Activated CD8-positive, alpha-beta memory T cell treated with anti-CD3 and anti-CD28 coated beads, Interleukin-2, amount 50 U/mL, for 4 hours (primary cell): ENCODE results near the gene ARHGAP11A.
A peak's percentile ranks its signal among the peaks of the same experiment; 100 is the strongest.
"Not testable (repeated sequence)": the region's sequence is repeated elsewhere in the genome, so short reads cannot be mapped to it uniquely, and the experiment has no call there.

Source experiments
- DNase-seq: peaks from one replicate; pipeline ENCODE4 v3.0.0-alpha.2; 2020

ARHGAP11A gene, protein sequence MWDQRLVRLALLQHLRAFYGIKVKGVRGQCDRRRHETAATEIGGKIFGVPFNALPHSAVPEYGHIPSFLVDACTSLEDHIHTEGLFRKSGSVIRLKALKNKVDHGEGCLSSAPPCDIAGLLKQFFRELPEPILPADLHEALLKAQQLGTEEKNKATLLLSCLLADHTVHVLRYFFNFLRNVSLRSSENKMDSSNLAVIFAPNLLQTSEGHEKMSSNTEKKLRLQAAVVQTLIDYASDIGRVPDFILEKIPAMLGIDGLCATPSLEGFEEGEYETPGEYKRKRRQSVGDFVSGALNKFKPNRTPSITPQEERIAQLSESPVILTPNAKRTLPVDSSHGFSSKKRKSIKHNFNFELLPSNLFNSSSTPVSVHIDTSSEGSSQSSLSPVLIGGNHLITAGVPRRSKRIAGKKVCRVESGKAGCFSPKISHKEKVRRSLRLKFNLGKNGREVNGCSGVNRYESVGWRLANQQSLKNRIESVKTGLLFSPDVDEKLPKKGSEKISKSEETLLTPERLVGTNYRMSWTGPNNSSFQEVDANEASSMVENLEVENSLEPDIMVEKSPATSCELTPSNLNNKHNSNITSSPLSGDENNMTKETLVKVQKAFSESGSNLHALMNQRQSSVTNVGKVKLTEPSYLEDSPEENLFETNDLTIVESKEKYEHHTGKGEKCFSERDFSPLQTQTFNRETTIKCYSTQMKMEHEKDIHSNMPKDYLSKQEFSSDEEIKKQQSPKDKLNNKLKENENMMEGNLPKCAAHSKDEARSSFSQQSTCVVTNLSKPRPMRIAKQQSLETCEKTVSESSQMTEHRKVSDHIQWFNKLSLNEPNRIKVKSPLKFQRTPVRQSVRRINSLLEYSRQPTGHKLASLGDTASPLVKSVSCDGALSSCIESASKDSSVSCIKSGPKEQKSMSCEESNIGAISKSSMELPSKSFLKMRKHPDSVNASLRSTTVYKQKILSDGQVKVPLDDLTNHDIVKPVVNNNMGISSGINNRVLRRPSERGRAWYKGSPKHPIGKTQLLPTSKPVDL

DNA sequence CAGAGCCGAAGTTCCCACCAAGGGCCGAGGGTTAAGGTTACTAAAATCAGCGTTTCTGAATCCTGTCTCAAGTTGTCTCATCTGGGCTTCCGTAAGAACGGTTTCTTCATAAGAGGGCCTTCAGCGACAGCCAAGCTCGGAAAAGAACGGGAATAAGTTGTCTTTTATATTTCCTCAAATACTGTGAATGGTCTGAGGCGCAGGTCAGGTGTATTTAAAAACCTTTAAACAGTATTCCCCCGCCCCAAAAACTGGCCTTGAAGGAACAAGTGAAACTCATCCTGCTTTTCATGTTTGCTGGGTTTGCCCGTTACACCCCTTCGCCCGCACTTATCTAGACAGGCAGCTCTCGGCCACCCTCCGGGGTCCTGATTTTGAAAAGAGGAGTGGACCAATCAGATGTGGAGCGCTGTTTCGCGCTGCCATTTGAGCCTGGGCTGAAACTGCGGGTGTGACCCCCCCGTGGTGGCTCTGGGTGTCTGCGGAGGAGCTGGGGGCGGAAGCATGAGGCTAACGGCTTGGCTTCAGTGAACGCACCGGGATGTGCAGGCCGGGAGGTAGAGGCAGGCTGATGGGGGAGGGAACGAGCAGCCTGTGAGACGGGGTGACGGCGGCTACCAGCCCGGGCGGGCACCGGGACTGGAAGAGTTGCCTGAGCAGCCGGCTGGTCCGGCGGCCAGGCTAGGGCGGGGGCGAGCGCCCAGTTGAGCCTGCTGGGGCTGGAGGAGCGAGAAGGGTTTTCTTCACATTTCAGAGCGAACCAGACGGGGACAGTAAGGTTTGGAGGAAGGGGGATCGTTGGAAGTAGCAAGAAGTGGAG is at the start of gene ARHGAP11A:
ARHGAP11A (plus strand) TSS at position 454 of the 820 bp plus-strand sequence. CDS start 708 bp downstream, outside the sequence.
- peak; percentile 78 for DNase-seq

- not testable (repeated sequence) for DNase-seq
These were observed 46.3 kb upstream of the ARHGAP11A start for GRCh38 chr15:32568988-32569387.

- DNase-seq, result not testable (repeated sequence)
These were observed 36.8 kb upstream of the ARHGAP11A start for GRCh38 chr15:32578482-32578881.

DNA sequence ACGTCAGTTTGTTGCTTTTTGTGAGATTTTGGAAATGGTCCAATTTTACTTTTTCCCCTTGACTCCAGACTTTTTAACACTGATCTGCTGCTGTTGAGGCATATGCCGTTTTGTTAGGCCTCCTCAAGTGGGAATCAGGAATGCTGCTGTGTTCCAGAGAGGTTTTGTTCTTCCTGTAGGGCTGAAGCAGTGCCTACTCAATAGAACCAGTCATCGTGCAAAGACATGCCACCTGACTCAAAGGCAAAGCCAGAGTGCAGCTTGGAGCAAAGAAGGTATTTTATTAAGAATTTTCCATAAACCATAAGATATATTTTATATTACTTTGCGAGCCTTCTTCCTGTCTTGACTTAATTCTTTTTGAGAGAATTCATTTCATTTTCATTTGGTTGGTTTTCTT is 29.5 kb upstream of the ARHGAP11A start:
- not testable (repeated sequence) for DNase-seq

- DNase-seq, result not testable (repeated sequence)
These were observed 22.2 kb upstream of the ARHGAP11A start, which contains the start of gene GOLGA8N for GRCh38 chr15:32593151-32593550. GOLGA8N (plus strand) TSS chr15:32593456.

DNA sequence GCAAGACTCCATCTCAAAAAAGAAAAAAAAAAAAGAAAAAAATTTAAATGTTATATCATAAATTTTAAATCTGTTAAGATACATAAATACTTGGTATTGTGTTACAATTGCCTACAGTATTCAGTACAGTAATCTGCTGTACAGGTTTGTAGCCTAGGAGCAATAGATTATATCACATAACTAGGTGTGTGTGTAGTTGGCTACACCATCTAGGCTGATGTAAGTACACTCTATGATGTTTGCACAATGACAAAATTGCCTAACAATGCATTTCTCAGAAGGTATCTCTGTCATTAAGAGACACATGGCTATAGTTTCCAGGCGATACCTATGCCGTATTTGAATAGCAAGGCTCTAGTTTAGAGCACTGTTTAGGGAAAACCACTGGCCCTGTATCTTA is 5.8 kb upstream of the ARHGAP11A start:
- not testable (repeated sequence) for DNase-seq

DNA sequence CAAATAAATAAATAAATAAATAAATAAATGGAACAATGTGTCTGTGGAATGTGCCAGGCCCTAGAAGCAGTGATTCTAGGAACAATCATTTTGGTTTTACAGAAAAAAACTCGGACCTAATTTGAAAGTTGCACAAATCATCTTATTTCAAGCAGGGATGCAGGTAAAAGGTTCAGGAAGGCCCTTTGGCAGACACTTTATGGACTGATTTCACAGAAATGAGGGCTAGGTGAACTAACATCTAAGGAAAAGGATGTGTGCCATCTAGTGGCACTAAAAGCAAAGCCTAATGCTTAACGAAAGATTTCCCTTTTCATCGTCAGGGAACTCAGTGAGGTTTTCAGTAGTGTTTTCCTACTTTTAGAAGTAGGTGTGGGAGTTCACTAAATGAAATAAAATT is 4.6 kb upstream of the ARHGAP11A start:
- not testable (repeated sequence) for DNase-seq

DNA sequence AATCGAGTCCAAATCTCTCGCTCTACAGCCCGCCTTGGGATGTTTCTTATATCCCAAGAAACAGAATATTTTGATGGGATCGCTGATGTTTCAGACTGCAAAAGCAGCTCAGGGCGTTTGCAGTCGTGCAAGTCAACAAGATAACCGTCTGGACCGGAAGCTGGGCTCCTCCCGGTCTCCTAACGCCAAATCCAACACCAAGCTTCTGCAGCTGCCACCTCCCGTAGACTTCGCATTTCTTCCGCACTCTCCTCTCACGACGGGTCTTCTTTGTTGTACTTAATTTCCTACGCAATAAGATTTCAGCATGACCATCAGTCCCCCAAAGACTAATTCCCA is 623 bp upstream of the ARHGAP11A start:
- DNase-seq, result not testable (repeated sequence)

DNA sequence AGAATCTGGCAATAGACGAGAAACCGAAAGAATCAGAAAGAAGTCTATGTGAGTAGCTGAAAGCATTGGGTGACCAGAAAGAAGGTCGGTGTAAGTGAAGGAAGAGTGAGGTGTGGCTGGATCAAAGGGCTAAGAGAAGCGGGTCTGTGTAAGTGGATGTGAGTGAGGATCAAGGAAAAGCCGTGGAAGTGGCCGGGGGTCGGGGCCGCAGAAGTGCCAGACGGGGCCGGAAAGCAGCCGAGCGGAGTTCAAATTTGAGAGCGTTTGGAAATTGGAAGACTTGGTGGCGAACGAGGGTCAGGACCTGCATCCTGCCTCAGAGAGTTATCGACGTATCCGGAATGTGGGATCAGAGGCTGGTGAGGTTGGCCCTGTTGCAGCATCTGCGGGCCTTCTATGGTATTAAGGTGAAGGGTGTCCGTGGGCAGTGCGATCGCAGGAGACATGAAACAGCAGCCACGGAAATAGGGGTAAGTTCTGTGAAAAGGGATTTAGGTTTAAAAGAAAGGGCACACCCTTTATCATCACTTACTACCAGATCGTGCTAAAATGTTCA is 645 bp downstream of the ARHGAP11A start:
- not testable (repeated sequence) for DNase-seq

GRCh38 chr15:32636410-32636809 is 21.1 kb downstream of the ARHGAP11A start:
- DNase-seq, result no peak

GRCh38 chr15:32636908-32637567 is 21.7 kb downstream of the ARHGAP11A start:
- DNase-seq, result no peak

GRCh38 chr15:32637704-32638103 is 22.4 kb downstream of the ARHGAP11A start:
- DNase-seq, result no peak

GRCh38 chr15:32641517-32642059 is 26.3 kb downstream of the ARHGAP11A start, which contains the start of gene SCG5:
SCG5 (plus strand) TSS chr15:32641710; CDS start chr15:32643593, 1,883 bp downstream.
- DNase-seq, result no peak

DNA sequence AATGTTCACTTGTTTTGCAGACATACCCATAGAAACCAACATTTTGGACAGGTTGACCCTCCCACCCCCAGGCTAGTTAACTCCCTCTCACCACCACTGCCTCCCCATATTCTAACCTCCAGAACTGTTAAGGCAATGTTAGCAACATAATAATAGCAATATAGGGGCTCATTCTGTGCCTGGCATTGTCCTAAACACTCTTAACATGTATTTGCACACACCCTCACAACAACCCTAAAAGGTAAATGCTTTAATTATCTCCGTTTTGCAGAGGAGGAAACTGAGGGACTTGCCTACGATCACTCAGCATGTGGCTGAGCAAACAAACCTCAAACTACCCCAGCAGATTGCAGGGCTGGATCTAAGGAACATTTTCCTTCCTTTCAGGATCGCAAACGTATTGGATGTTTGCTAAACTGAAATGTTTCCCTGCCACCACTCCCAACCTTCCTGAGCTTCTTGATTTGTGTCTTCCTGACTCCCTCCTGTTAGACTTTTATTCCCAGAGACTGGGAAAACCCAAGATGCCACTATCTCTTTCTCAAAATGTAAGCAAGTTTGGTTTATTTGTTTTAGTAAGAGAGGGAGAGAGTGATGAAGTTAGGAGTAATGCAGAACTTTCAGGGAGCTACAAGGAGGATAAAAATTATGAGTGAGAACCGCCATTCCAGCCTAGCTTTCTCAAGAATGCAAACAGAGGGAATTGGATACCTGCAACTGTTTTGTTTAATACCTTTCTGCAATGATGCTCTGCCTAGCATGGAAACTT is 27.5 kb downstream of the ARHGAP11A start:
- DNase-seq, result no peak

DNA sequence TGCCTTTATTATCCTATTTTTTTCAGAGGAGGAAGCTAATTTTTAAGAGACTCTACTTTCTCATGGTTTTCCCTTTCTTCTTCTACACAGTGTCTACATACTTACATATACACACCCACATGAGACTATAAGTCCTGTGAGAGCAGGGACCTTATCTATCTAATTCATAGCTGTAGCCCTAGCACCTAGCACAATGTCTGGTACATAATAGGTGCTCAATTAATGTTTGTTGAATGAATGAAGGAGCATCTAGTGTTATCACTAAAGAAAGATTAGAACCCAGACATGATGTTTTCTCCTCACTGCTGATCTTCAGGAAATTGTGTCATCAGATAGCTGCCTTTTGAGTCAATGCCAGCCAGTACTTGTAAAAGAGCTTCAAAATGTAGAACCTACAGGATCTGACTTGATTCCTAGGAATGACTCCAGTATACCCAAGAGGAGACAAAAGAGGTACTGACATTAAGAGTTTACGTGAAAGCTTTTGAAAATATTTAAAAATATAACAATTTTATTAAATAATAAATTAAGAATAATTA is 28.7 kb downstream of the ARHGAP11A start:
- DNase-seq, result no peak

DNA sequence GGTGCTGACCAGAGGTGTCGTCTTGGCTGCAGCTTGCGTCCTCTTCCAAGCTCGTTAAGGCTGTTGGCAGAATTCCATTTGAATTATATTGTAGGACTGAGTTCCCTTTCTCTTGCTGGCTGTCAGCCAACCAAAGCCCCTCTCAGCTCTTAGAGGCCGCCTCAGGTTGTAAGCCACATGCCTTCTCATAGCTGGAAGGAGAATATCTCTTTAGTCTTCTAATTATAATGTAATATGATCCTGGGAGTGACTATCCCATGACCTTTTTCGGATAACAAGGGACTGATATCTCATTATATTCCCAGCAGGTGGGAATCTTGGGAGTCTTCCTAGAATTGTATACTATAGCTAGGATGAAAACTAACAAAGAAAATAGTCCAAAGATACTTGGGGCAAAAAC is 31.0 kb downstream of the ARHGAP11A start:
- no peak for DNase-seq

DNA sequence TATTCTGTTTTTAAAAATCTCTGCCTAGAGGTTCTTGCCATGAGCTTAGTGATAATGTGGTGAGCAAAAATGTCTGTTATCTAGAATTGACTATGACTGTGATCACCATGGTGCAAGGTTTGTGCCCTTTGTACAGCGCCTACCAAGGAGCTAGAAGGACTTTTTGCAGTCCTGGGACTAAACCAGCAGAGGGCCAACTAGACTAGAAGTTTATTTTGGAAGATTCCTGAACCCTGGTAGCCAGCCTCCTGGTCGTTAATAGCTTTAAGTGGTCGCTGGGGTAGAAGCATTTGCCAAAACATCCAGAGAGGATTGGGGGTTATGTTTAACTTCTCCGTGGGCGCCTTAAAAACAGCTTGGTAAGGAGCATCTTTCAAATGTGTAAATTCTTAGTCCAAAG is 34.0 kb downstream of the ARHGAP11A start:
- DNase-seq, result no peak

DNA sequence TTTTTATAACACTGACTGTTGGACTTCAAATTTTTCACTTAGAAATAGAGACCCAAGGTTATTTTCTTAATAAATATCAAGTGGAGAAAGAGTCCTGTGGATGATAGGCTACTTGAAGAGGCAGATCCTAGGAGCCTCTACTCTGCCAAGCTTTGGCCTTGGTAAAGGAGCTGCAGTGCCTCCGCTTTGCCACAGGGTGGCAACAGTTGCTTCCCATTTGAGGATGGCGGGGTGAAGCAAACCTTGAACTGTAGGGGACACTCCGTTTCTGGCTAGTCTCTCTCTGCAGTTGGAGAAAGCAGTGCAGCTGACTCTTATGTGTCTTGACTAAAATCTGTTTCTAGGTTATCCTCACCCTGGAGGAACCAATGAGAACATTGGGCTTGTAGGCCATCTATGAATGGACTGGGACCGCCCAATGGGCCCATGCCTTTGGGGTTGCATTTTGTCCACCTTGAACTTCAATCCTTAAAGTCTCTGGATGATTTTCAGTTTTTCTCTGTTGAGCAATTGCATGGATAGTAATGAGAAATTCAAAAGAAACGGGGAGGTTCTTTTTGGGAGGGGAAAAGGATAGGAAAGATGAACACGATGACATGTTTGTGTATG is 36.0 kb downstream of the ARHGAP11A start:
- DNase-seq, result peak; percentile 39

DNA sequence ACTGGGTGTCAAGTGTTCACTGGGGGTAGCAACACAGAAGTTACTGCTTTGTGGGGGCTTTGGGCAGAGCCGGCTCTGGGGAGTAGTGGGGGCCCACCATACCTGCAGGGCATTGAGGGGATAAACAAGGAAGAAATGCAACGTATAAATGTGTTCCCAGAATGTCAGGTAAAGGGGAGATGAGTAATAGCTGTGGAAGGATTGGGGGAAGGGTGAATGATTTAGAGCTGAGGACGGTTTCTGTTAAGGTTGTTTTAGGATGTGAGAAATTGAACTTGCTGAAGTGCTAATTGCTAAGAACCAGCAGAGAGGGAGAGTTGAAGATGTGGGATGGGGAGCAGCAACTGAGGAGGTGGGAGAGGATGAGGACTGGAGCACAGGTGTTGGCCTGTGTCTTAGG is 36.9 kb downstream of the ARHGAP11A start:
- no peak for DNase-seq

DNA sequence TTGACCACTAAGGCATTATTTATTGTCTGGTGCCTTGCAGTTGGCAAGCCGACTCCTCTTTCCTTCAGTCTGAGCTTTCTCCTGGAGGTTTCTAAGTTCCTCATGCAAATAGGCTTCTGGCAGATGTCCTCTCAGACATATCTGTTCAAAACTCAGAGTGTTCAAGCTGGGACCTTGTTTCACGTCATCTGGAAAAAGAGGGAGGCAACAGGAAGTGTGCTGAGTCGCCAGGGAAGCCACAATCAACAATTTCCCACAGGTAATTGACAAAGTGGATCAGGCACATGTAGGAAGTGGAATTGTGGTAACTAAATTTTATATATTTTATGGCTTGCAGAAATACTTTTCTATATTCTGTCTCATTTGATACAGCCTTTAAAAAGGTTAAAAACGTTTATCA is 40.8 kb downstream of the ARHGAP11A start:
- DNase-seq, result no peak
